Measurements from ENCODE around the gene EXD3.

Gene EXD3

DNA sequence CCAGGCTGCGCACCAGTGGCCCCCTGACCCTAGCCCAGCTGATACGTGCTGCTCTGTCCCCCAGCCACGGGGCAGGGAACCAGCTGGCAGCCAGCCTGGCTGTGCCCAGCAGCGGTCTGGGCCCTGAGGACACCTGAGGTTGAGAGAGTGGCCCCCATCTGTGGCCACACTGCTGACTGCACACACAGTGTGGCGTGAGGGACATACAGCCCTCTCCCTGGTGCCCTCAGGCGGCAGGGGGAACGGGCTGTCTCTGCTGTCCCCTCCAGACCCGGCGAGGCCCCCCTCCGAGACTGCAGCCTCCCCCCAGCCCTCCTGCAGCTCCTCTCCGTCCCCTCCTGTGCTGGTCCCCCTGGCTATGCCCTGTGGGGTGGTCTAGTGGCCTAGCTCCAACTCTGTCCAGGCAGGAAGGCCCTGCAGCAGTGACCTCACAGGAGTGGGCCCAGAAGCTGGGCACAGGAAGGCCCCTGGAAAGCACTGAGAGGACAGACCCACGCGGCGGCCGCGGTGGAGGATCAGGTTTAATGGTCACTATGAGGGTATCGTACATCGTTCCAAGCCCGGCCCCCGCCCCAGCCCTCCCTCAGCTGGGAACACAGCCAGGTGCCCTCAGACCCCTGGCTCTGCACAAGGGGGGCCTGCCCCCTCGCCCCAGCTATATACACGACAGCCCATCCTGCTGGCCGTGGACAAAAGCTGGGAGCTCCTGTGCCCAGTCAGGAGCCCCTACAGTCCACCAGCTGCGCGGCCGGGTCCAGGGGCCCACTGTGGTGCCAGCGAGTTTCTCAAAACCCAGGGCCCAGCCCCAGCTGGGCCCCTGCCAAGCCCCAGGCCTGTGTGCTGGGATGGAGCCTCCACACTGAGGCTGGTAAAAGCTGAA lies 25.0 kb upstream of the EXD3 start:
- no peak overlapping the region for H3K27ac ChIP-seq

GRCh38 chr9:137446851-137447471 lies 24.0 kb upstream of the EXD3 start:
- no peak for TF ChIP-seq CTCF (conservative IDR thresholded peaks at IDR 0.05)
- no peak overlapping the region for H3K27ac ChIP-seq

More for the DNA sequence above, 25.0 kb upstream of the EXD3 start:
- TF ChIP-seq CTCF (conservative IDR thresholded peaks at IDR 0.05): no peak

GRCh38 chr9:137445930-137446431 lies 23.0 kb upstream of the EXD3 start:
- no peak for TF ChIP-seq CTCF (conservative IDR thresholded peaks at IDR 0.05)
- no peak overlapping the region for H3K27ac ChIP-seq

- peak; percentile 92 for TF ChIP-seq CTCF (conservative IDR thresholded peaks at IDR 0.05)
- no peak overlapping the region for H3K27ac ChIP-seq
Observed at GRCh38 chr9:137445275-137445807, 22.4 kb upstream of the EXD3 start.

- H3K27ac ChIP-seq: no peak overlapping the region
- no peak for TF ChIP-seq CTCF (conservative IDR thresholded peaks at IDR 0.05)
Observed at GRCh38 chr9:137444106-137444790, 21.3 kb upstream of the EXD3 start.

- TF ChIP-seq CTCF (conservative IDR thresholded peaks at IDR 0.05): no peak
- peak overlapping the region; percentile 36; the same call in 1 of the 2 replicates for H3K27ac ChIP-seq
Observed at GRCh38 chr9:137441935-137442321, 19.0 kb upstream of the EXD3 start.

Data from VCaP (cell line).